HG03095 (cell line): Measurements from ENCODE around the gene CMTM7.

ENCODE experiments used
- ATAC-seq: cut with Tn5 transposase; IDR thresholded peaks from one replicate; pipeline ENCODE4 v1.9.1; 2021; ENCODE audit warnings: moderate library complexity; ENCODE audit not compliant: unreplicated experiment

CMTM7 gene

DNA sequence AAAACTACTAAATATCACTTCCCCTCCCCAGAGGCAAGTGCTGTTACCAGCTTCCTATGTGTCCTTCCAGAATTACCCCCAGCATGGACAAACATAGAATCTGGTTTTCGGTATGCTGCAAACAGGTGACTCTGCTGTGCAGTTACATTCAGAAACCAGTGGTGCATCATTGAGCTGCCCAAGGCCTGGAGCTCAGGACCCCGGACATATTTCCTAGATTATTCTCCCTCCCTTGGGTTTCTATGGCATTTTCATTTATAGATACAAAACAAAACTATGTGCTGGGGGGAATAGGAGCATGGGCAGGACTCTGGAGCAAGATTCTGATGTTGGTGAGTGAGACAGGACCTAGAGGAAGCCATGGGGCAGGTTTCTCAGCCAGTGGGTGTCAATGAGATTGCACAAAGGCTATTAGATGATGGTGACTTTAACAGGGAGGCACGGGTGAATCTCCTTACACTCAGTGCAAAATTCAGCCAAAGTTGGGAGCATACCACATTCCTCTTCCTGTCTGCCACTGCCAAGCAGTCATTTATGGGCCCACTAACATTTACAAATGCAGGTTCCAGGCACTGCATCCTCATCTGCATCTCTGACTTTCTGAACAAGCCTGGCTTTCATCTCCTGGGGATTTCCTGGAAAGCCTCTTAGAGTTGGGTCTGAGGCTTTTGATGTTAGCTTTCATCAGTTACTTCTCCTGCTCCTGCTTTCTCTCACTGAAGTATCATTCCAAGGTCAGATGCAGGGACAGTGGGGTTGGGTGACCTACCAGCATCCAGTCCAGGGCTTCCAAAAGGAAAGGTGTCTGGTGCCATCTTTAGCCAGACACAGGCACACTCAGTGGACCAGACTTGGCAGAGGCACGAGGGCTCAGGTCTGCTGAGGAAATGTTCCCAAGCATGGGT lies 44.5 kb downstream of the CMTM7 start:
- no peak for ATAC-seq

- ATAC-seq, result no peak
Measured at GRCh38 chr3:32436816-32437189, 45.1 kb downstream of the CMTM7 start.

- no peak for ATAC-seq
Measured at GRCh38 chr3:32437896-32438295, 46.2 kb downstream of the CMTM7 start.

DNA sequence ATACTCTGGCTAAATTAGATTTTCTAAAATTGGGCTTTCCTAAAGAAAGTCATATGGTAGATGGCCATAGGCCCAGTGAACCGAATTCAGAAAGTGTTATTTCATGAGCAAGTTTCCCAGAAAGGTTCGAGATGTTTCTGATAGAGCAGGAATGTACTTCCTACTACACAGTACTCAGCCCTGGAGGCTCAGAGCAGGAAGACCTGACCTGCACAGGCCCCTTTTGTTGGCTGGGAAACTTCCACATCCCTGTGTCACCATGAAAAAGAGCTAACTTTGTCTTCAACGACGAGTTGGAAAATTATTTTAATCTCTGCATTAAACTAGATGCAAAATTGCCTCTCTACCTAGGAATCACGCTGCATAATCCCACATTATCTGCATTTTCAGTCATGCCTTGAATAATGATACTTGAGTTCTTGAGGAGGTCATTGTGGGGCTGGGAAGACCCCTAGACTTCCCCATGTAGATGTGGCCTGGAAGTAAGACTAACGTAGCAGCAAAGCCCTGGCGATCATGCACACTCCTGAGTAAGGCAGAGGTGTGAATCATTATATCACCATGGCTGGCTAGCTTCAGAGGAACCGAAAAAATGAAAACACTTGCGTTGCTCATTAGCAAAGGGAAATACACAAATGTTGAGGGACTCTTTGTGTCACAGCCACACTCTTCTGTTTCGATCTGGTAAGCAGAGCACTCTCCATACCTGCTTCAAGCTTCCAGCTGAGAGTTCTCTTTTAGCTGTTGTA lies 47.1 kb downstream of the CMTM7 start:
- peak; percentile 97 for ATAC-seq

DNA sequence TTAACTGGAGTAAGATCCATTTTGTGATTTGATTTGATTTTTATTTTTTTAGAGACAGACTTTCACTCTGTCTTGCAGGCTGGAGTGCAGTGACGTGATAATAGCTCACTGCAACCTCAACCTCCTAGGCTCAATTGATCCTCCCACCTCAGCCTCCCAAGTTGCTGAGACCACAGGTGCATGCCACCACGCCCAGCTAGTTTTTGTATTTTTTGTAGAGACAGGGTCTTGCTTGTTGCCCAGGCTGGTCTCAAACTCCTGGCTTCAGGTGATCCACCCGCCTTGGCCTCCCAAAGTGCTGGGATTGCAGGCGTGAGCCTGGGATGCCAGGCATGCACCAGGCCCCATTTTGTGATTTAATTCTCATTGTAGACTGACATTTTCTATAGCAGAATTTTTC lies 47.8 kb downstream of the CMTM7 start:
- ATAC-seq, result peak; percentile 15

DNA sequence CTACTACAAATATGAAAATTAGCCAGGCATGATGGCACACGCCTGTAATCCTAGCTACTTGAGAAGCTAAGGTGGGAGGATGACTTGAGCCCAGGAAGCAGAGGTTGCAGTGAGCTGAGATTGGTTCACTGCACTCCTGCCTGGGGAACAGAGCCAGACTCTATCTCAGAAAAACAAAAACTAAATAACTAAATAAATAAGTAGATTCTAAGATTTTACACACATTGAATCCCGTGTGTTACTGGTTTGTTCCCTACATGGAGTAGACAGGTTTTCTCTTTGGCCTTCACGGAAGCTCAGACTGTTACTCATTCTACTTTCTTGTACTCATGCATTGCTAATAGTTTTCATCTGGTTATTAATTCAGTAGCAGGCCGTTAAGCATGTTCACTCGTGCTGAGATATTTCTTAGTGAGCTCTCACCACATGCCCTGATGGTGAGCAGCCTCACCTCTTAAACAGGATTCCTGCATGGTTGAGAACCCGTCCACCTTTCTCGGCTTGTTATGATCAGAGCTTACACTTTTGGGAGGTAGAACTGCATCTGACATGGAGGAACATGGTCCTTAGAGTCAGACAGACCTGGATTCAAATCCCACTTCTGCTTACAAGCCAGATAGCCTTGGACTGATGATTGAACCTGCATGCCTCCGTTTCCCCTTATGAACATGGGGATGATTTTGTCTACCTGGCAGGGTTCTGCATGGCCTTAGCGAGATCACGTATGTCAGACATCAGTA lies 49.1 kb downstream of the CMTM7 start:
- ATAC-seq, result no peak

DNA sequence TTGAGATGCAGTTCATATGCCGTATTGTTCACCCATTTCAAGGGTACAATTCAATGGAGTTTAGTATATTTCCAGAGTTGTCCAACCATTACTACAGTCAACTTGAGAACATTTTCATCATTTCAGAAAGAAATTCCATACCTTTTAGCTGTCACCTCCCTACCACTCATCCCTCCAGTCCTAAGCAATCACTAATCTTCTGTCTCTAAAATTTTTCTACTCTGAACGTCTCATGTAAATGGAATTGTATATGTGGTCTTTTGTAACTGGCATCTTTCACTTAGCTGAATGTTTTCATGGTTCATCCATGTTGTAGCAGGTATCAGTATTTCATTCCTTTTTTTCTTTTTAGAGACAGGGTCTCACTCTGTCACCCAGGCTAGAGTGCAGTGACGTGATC lies 51.1 kb downstream of the CMTM7 start:
- ATAC-seq, result no peak

GRCh38 chr3:32443478-32443877 lies 51.8 kb downstream of the CMTM7 start:
- no peak for ATAC-seq

- no peak for ATAC-seq
Measured at GRCh38 chr3:32447865-32448400, 56.3 kb downstream of the CMTM7 start.

DNA sequence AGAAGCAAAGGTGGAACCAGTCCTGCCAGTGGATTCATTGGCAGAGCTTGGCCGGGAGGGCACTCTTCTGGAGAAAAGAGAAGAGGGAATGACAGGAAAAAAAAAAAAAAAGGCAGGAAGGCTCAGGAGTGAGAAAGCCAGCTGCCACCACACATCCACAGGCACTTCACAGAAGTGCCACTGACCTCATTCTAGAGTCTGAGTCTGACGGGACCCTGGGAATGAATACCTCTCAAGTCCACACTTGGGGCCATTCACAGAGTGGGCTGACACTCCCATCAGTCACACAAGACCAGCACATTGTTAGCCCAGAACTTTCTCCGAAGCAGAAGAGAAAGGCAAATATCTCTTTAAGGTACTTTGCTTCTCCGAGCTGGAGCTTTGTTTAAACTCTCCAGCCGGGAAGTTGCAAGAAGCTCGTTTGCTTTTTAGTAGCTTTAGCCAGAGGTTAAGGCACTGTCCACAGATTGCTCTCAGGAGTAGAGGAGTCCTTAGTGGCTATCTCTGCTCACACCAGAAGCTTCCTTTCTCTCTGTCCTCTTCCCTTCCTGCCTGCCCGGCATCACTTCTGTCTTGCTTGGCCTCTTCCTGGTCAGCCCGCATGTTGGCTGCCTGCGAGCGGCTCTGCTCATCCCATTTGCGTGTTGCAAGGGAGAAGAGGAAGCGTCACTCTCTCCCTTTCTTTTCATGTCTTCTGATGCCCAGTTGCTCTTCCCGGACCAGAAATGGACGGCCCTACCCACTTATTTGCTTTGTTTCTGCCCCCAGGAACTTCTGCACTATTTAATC lies 57.2 kb downstream of the CMTM7 start:
- no peak for ATAC-seq

- ATAC-seq, result no peak
Measured at GRCh38 chr3:32449691-32450090, 58.0 kb downstream of the CMTM7 start.

- no peak for ATAC-seq
Measured at GRCh38 chr3:32450426-32450825, 58.8 kb downstream of the CMTM7 start.

GRCh38 chr3:32450992-32451659 lies 59.5 kb downstream of the CMTM7 start:
- ATAC-seq, result no peak

GRCh38 chr3:32452009-32452408 lies 60.4 kb downstream of the CMTM7 start:
- no peak for ATAC-seq

- no peak for ATAC-seq
Measured at GRCh38 chr3:32453346-32453745, 61.7 kb downstream of the CMTM7 start.

- no peak for ATAC-seq
Measured at GRCh38 chr3:32454111-32454510, 62.5 kb downstream of the CMTM7 start.

DNA sequence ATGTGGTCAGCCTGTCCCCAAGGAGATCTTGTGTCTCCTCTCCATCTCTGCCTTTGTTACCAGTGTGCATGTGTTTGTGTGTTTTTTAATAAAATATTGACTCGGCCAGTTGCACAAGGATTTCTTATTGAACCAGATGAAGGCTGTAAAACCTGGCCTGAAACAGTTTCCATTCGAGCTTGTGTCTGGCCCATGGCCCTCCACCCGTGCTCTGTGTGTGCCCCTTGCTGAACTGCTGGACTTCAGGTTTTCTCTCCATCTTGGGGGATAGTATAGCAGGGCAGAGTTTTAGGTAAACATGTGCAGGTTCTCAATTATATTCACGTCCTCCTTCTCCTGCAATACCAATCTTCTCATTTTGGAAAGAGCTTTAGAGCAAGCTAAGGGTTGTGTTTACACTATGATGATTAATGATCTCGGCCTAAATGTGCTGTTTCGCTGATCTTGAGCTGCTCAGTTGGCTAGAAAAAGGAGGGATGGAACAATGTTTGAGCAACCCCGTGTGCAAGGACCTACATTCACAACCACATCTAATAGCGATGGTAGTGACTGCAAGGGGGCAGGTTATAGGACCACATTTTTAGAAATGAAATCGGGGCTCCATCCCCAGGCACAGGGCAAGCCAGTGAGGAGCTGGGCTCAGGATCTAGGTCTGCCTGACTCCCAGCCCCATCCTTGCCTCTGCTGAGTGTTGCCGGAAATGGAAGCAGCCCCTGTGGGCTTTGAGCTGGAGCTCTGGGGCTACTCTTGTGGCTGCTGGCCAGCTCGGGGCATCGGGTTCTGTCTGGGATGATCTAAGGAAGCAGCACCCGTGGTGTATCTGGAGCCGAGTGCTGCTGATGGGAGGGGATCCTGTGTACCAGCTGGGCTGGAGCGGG lies 63.3 kb downstream of the CMTM7 start:
- no peak for ATAC-seq

DNA sequence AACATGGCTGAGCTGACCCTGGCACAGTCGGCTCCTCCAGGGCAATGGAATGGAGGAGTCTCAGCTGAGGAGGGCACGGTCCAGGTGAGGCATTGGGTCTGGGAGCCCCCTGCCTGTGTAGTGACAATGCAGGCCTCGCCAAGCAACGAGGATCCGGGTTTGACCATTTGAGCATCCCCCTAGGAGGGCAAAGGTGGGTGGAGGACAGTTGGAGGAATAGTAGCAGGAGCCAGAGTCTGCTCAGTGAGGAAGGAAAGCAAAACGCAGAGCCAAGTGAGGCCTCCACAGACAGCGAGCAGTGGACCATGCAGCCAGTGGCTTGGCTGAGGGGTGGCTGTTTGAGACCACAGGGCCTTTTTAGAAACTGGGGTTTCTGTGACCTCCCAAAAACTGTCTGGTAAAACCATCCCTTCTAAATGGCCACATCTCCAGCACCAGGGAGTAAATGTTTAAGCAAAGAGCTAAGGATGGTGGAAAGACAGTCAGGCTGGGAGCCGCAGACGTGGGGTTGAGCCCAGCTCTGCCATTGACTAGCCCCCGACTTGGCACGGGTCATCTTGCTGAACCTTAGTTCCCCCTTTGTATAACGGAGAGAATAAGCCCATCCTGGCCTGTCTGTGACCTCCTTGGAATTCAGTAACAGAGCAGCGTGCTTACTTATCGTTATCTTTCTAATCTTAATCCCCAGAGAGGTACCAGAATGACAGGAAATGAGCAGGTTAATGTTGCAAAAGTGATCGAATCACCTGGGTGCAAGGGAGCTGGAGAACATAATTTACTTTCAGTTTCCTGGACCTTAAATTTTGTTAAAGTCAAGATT lies 64.2 kb downstream of the CMTM7 start:
- peak; percentile 42 for ATAC-seq
